Right lobe of liver (tissue), 4 donors: ENCODE data around the gene GATB.

Source experiments
- CTCF ChIP-seq, 4 donors: fragments of 200-600 bp in 3 of 4; fragments of 450-650 bp in 1 of 4; IDR thresholded peaks; one replicate each; pipeline versions ENCODE4 v1.5.1 to v1.8.0; 2016 to 2022; ENCODE audit warnings: antibody characterized with exemption in 4 of 4, mild to moderate bottlenecking in 2 of 4
- POLR2A ChIP-seq: fragments of 450-650 bp; IDR thresholded peaks from one replicate; pipeline ENCODE4 v1.6.1; 2017; ENCODE audit warnings: antibody characterized with exemption, mild to moderate bottlenecking
- donor health status: DM: no; HTN: no; CAD: no.
- donor health status: DM: no; HTN: no; CAD: no.
- donor health status: DM: no; HTN: yes; CAD: no.

GRCh38 chr4:151770154-151770553, 9.3 kb upstream of the GATB start:
- no peak for TF ChIP-seq CTCF (IDR thresholded peaks at IDR 0.05)
- TF ChIP-seq POLR2A = no peak
